ENCODE measurements around the gene TBX3. TPM values are rescaled to one million over a fixed set of nuclear protein-coding genes. Genes with fewer than 3 reads are reported as not detected.
"Not testable (repeated sequence)": the region's sequence is repeated elsewhere in the genome, so short reads cannot be mapped to it uniquely, and the experiment has no call there.

Gene TBX3
- total RNA-seq: 0.20 and 0.81 TPM in 2 replicates

- peak; percentile 66 for DNase-seq (ENCODE audit: low read depth, low spot score)
Measured at GRCh38 chr12:114684098-114684869, at the start of gene TBX3. Gene TBX3 (minus strand): TSS chr12:114684175. CDS start chr12:114683200, 975 bp downstream.

- no peak for DNase-seq (ENCODE audit: low read depth, low spot score)
Measured at GRCh38 chr12:114732426-114733030, 48.6 kb upstream of the TBX3 start.

GRCh38 chr12:114729731-114730130 lies 45.8 kb upstream of the TBX3 start:
- DNase-seq (ENCODE audit: low read depth, low spot score): no peak

- no peak for DNase-seq (ENCODE audit: low read depth, low spot score)
Measured at GRCh38 chr12:114726092-114726710, 42.2 kb upstream of the TBX3 start.

GRCh38 chr12:114722176-114722575 lies 38.2 kb upstream of the TBX3 start:
- not testable (repeated sequence) for DNase-seq (ENCODE audit: low read depth, low spot score)

- no peak for DNase-seq (ENCODE audit: low read depth, low spot score)
Measured at GRCh38 chr12:114721266-114721665, 37.3 kb upstream of the TBX3 start.

- DNase-seq (ENCODE audit: low read depth, low spot score): no peak
Measured at GRCh38 chr12:114713466-114714215, 29.7 kb upstream of the TBX3 start.

- DNase-seq (ENCODE audit: low read depth, low spot score): no peak
Measured at GRCh38 chr12:114711689-114712152, 27.7 kb upstream of the TBX3 start.

- DNase-seq (ENCODE audit: low read depth, low spot score): no peak
Measured at GRCh38 chr12:114710151-114710550, 26.2 kb upstream of the TBX3 start.

- no peak for DNase-seq (ENCODE audit: low read depth, low spot score)
Measured at GRCh38 chr12:114709112-114709511, 25.1 kb upstream of the TBX3 start.

- not testable (repeated sequence) for DNase-seq (ENCODE audit: low read depth, low spot score)
Measured at GRCh38 chr12:114708598-114708997, 24.6 kb upstream of the TBX3 start.

GRCh38 chr12:114704096-114704495 lies 20.1 kb upstream of the TBX3 start:
- no peak for DNase-seq (ENCODE audit: low read depth, low spot score)

GRCh38 chr12:114703060-114703493 lies 19.1 kb upstream of the TBX3 start:
- no peak for DNase-seq (ENCODE audit: low read depth, low spot score)

- DNase-seq (ENCODE audit: low read depth, low spot score): no peak
Measured at GRCh38 chr12:114702462-114702861, 18.5 kb upstream of the TBX3 start.

- no peak for DNase-seq (ENCODE audit: low read depth, low spot score)
Measured at GRCh38 chr12:114701553-114701952, 17.6 kb upstream of the TBX3 start.

GRCh38 chr12:114701104-114701414 lies 17.1 kb upstream of the TBX3 start:
- DNase-seq (ENCODE audit: low read depth, low spot score): no peak

GRCh38 chr12:114700392-114701103 lies 16.6 kb upstream of the TBX3 start:
- DNase-seq (ENCODE audit: low read depth, low spot score): no peak

- no peak for DNase-seq (ENCODE audit: low read depth, low spot score)
Measured at GRCh38 chr12:114698566-114699163, 14.7 kb upstream of the TBX3 start.

- no peak for DNase-seq (ENCODE audit: low read depth, low spot score)
Measured at GRCh38 chr12:114697741-114698565, 14.0 kb upstream of the TBX3 start.

- DNase-seq (ENCODE audit: low read depth, low spot score): no peak
Measured at GRCh38 chr12:114697243-114697716, 13.3 kb upstream of the TBX3 start.
